Kidney epithelial cell (primary cell): ENCODE measurements around the gene LMOD3. TPM values are rescaled to one million over a fixed set of nuclear protein-coding genes. Genes with fewer than 3 reads are reported as not detected.

Experiments
- DNase-seq: peaks from one replicate; pipeline ENCODE4 v3.0.0-alpha.2; 2010; ENCODE audit warnings: low read depth
- H3K27me3 ChIP-seq: 2 replicates; pipeline ENCODE4 v1.6.0; 2011; ENCODE audit warnings: low read length; ENCODE audit not compliant: control insufficient read depth, insufficient read depth
- H3K36me3 ChIP-seq: 2 replicates; pipeline ENCODE4 v1.5.1; 2011; ENCODE audit warnings: low read length; ENCODE audit not compliant: control insufficient read depth, insufficient read depth
- H3K4me3 ChIP-seq: 2 replicates; pipeline ENCODE4 v1.5.1; 2011; ENCODE audit warnings: low read depth, mild to moderate bottlenecking, control low read depth, low read length
- CTCF ChIP-seq: IDR thresholded peaks from 2 replicates; pipeline ENCODE4 v1.5.1; 2011; ENCODE audit warnings: mild to moderate bottlenecking, moderate library complexity, low read length, control low read depth, inconsistent platforms; ENCODE audit not compliant: insufficient read depth, poor library complexity, severe bottlenecking
- total RNA-seq: library from RNA; depleted of rRNA; stranded (reverse); fragments of >200 nt; gene quantifications from 2 replicates; pipeline ENCODE4 v1.2.3, GENCODE V29; 2015

Gene LMOD3
- total RNA-seq, 1 donor from 2014 or later: not detected

DNA sequence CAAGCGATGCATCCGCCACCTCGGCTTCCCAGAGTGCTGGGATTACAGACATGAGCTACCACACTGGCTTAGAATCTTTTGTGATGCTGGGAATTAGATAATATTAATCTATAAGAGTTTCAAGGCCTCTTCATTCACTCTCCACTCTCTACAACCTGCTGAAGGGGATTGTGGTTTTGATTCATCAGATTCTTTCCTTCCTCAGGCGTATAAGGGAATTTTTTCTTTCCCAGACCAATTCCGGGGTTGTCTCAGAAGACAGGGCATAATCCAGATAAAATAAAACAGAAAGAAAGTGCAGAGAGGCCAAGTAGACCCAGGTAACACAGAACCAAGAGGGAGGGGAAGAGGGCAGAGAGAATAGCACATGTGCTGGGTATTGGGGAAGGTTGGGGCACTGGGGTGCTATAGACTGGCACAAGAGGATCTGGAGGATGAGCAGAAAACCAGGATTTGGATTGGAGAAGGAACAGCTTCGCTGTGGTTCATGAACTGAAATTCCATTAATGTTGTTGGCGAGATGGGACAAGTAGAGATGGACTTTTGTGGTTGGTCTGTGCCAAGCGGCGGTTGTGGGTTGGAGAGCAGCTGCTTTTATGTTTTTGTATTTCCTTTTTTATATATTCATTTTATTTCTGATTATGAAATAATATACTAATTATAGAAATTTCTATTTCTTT is 24.8 kb downstream of the LMOD3 start:
- Histone ChIP-seq H3K36me3 (no peaks in the 10 kb centered on the region), H3K4me3 (no peak overlapping the region), H3K27me3 (no peaks in the 10 kb centered on the region)
- no peak for DNase-seq
- TF ChIP-seq CTCF: no peak

DNA sequence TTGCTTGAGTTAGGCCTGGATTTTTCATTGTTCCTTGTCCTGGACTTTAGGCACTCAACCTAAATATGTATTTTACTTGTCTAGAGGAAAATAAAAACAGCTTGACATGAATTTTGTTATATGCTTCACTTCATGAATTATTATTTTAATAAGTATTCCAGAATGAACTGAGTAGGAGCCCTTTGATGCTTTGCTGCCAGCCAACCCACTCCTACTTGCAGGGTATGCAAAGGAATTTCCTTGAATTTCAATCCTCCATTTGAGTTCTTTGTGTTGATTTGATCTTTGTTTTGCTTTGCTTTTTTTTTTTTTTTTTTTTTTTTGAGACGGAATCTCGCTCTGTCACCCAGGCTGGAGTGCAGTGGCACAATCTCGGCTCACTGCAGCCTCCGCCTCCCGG is 26.1 kb downstream of the LMOD3 start:
- Histone ChIP-seq H3K4me3 (no peak overlapping the region), H3K27me3 (no peaks in the 10 kb centered on the region), H3K36me3 (no peaks in the 10 kb centered on the region)
- no peak for TF ChIP-seq CTCF
- no peak for DNase-seq

GRCh38 chr3:69095636-69096035 is 26.8 kb downstream of the LMOD3 start:
- H3K4me3 ChIP-seq: no peak overlapping the region

GRCh38 chr3:69094467-69095205 is 27.8 kb downstream of the LMOD3 start:
- TF ChIP-seq CTCF: no peak
- Histone ChIP-seq H3K36me3 (no peaks in the 10 kb centered on the region), H3K4me3 (no peak overlapping the region), H3K27me3 (no peaks in the 10 kb centered on the region)
- no peak for DNase-seq

More at GRCh38 chr3:69095636-69096035, 26.8 kb downstream of the LMOD3 start:
- no peaks in the 10 kb centered on the region for H3K36me3 ChIP-seq
- H3K27me3 ChIP-seq: no peaks in the 10 kb centered on the region
- TF ChIP-seq CTCF: no peak
- no peak for DNase-seq

DNA sequence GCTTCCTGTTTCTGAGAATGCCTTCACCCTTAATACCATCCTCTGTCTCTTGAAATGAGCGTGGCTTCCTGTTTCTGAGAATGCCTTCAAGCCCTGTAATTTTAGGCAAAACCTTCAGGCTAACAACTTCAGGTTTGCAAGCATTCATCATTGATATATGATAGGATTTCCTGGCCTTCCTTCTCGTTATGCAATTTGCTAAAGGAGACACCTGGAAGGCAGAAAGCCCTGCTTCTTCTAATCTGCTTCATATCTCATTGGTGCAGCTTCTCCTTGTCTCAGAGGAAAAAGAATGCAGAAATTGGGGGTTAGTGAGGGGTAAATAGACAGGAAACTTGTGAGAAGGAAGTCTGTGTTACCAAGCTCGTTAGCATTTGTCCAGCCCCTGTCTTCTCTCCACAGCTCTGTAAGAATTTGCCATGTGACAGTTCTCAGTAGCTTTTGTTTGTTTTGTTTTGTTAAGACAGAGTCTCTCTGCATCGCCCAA is 30.3 kb downstream of the LMOD3 start:
- TF ChIP-seq CTCF: no peak
- Histone ChIP-seq H3K4me3 (no peak overlapping the region), H3K36me3 (no peaks in the 10 kb centered on the region), H3K27me3 (no peaks in the 10 kb centered on the region)
- DNase-seq: no peak
